ENCODE measurements around the gene GFRA1.

DNA sequence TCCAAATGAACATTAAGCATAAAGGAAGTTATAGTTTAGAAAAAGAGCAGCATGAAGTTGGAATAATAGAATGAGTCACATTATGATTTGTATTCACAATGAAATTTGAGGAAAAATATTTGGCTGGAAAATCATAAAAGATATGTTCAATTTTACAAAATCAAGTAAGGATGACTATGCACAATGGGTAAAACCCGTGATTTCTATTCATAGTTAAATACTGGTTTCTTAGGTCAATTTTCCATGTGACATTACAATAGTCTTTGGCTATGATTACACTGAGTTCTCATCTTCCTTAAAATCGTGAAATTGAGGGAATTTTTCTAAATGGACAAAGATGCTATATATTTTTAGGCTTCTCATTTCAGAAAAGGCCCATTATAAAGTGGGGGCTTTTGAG is 33.8 kb upstream of the GFRA1 start:
- TF ChIP-seq, protein P1, sequence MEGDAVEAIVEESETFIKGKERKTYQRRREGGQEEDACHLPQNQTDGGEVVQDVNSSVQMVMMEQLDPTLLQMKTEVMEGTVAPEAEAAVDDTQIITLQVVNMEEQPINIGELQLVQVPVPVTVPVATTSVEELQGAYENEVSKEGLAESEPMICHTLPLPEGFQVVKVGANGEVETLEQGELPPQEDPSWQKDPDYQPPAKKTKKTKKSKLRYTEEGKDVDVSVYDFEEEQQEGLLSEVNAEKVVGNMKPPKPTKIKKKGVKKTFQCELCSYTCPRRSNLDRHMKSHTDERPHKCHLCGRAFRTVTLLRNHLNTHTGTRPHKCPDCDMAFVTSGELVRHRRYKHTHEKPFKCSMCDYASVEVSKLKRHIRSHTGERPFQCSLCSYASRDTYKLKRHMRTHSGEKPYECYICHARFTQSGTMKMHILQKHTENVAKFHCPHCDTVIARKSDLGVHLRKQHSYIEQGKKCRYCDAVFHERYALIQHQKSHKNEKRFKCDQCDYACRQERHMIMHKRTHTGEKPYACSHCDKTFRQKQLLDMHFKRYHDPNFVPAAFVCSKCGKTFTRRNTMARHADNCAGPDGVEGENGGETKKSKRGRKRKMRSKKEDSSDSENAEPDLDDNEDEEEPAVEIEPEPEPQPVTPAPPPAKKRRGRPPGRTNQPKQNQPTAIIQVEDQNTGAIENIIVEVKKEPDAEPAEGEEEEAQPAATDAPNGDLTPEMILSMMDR (IDR thresholded peaks at IDR 0.05) = no peak
- TF ChIP-seq POLR2A (IDR thresholded peaks at IDR 0.05) = no peak
- TF ChIP-seq EP300 (IDR thresholded peaks at IDR 0.05) = no peak
- no peak for TF ChIP-seq POLR2AphosphoS5 (IDR thresholded peaks at IDR 0.05)
